Muscle layer of colon (tissue), 2 donors: ENCODE measurements around the gene CPEB4.

Source experiments
- H3K27ac ChIP-seq: one replicate; pipeline ENCODE4 v1.7.0; 2013; ENCODE audit warnings: low read depth, mild to moderate bottlenecking, low read length, moderate library complexity
- H3K27me3 ChIP-seq, 2 donors: one replicate each; pipeline ENCODE4 v1.7.0; 2013; ENCODE audit warnings: low read length in 2 of 2, mild to moderate bottlenecking in 2 of 2; ENCODE audit not compliant: insufficient read depth in 2 of 2, control insufficient read depth in 1 of 2
- H3K36me3 ChIP-seq: one replicate; pipeline ENCODE4 v1.7.0; 2013; ENCODE audit warnings: mild to moderate bottlenecking, low read length; ENCODE audit not compliant: insufficient read depth
- H3K4me1 ChIP-seq: one replicate; pipeline ENCODE4 v1.7.0; 2013; ENCODE audit warnings: mild to moderate bottlenecking, low read length; ENCODE audit not compliant: insufficient read depth
- H3K4me3 ChIP-seq, 2 donors: one replicate each; pipeline ENCODE4 v1.7.0; 2013; ENCODE audit warnings: low read length in 2 of 2, low read depth in 1 of 2, mild to moderate bottlenecking in 1 of 2, moderate library complexity in 1 of 2
- H3K9ac ChIP-seq: one replicate; pipeline ENCODE4 v1.7.0; 2013; ENCODE audit warnings: low read length
- H3K9me3 ChIP-seq: one replicate; pipeline ENCODE4 v1.7.0; 2013; ENCODE audit warnings: mild to moderate bottlenecking, low read length
- donor health status: abdominal sarcoma.
- donor health status: Adenocarcinoma of cecum.

Gene CPEB4

GRCh38 chr5:173851595-173852243 is 36.4 kb upstream of the CPEB4 start:
- no peak overlapping the region for H3K27ac ChIP-seq
- no peak overlapping the region for H3K9ac ChIP-seq
- no peaks in the 10 kb centered on the region for H3K4me1 ChIP-seq
- no peak overlapping the region for H3K4me3 ChIP-seq
- H3K36me3 ChIP-seq: no peaks in the 10 kb centered on the region
- no peaks in the 10 kb centered on the region for H3K27me3 ChIP-seq
- no peaks in the 10 kb centered on the region for H3K9me3 ChIP-seq

- Histone ChIP-seq H3K4me1 (peaks cover 2% of the 10 kb centered on the region), H3K4me3 (no peak overlapping the region), H3K27ac (no peak overlapping the region), H3K9ac (no peak overlapping the region), H3K27me3 (no peaks in the 10 kb centered on the region), H3K36me3 (no peaks in the 10 kb centered on the region), H3K9me3 (no peaks in the 10 kb centered on the region)
These were observed 35.3 kb upstream of the CPEB4 start for GRCh38 chr5:173852790-173853359.

GRCh38 chr5:173853370-173854131 is 34.6 kb upstream of the CPEB4 start:
- Histone ChIP-seq H3K27me3 (no peaks in the 10 kb centered on the region), H3K9me3 (no peaks in the 10 kb centered on the region), H3K27ac (no peak overlapping the region), H3K4me1 (peaks cover 8% of the 10 kb centered on the region), H3K4me3 (no peak overlapping the region), H3K36me3 (no peaks in the 10 kb centered on the region), H3K9ac (no peak overlapping the region)

GRCh38 chr5:173855162-173855994 is 32.8 kb upstream of the CPEB4 start:
- no peaks in the 10 kb centered on the region for H3K9me3 ChIP-seq
- no peak overlapping the region for H3K27ac ChIP-seq
- peaks cover 21% of the 10 kb centered on the region for H3K4me1 ChIP-seq
- H3K4me3 ChIP-seq: no peak overlapping the region
- no peaks in the 10 kb centered on the region for H3K27me3 ChIP-seq
- no peaks in the 10 kb centered on the region for H3K36me3 ChIP-seq
- H3K9ac ChIP-seq: no peak overlapping the region

- Histone ChIP-seq H3K36me3 (no peaks in the 10 kb centered on the region), H3K27ac (no peak overlapping the region)
These were observed 32.0 kb upstream of the CPEB4 start for GRCh38 chr5:173855995-173856656.

GRCh38 chr5:173857234-173857633 is 30.9 kb upstream of the CPEB4 start:
- Histone ChIP-seq H3K27ac (no peak overlapping the region), H3K4me3 (no peak overlapping the region), H3K36me3 (no peaks in the 10 kb centered on the region), H3K9me3 (no peaks in the 10 kb centered on the region), H3K27me3 (no peaks in the 10 kb centered on the region), H3K9ac (no peak overlapping the region), H3K4me1 (peaks cover 21% of the 10 kb centered on the region)

More at GRCh38 chr5:173855995-173856656, 32.0 kb upstream of the CPEB4 start:
- Histone ChIP-seq H3K27me3 (no peaks in the 10 kb centered on the region), H3K4me3 (no peak overlapping the region), H3K9me3 (no peaks in the 10 kb centered on the region), H3K9ac (no peak overlapping the region), H3K4me1 (peaks cover 21% of the 10 kb centered on the region)

GRCh38 chr5:173858021-173858669 is 30.0 kb upstream of the CPEB4 start:
- Histone ChIP-seq H3K9ac (no peak overlapping the region), H3K9me3 (no peaks in the 10 kb centered on the region), H3K27ac (no peak overlapping the region), H3K4me3 (no peak overlapping the region), H3K27me3 (no peaks in the 10 kb centered on the region), H3K36me3 (no peaks in the 10 kb centered on the region), H3K4me1 (peaks cover 21% of the 10 kb centered on the region)

- H3K36me3 ChIP-seq: no peaks in the 10 kb centered on the region
- no peaks in the 10 kb centered on the region for H3K9me3 ChIP-seq
- no peak overlapping the region for H3K9ac ChIP-seq
- H3K27me3 ChIP-seq: no peaks in the 10 kb centered on the region
- no peak overlapping the region for H3K27ac ChIP-seq
- H3K4me3 ChIP-seq: no peak overlapping the region
- H3K4me1 ChIP-seq: peaks cover 21% of the 10 kb centered on the region
These were observed 29.3 kb upstream of the CPEB4 start for GRCh38 chr5:173858670-173859407.

- Histone ChIP-seq H3K4me1 (peaks cover 24% of the 10 kb centered on the region), H3K9ac (no peak overlapping the region), H3K36me3 (no peaks in the 10 kb centered on the region), H3K27me3 (no peaks in the 10 kb centered on the region), H3K9me3 (no peaks in the 10 kb centered on the region), H3K4me3 (no peak overlapping the region), H3K27ac (no peak overlapping the region)
These were observed 28.6 kb upstream of the CPEB4 start for GRCh38 chr5:173859408-173860159.
